GM12891 (cell line): ENCODE measurements around the gene CAMTA1.

Experiments
- PAX5 ChIP-seq: IDR thresholded peaks from 2 replicates; pipeline ENCODE4 v1.6.1; 2011; ENCODE audit warnings: low read length, moderate library complexity, mild to moderate bottlenecking; ENCODE audit not compliant: insufficient read depth, severe bottlenecking
- POLR2A ChIP-seq: IDR thresholded peaks from 2 replicates; pipeline ENCODE4 v1.6.1; 2011; ENCODE audit warnings: low read depth, low read length, control low read depth
- POLR2AphosphoS5 ChIP-seq: IDR thresholded peaks from 2 replicates; pipeline ENCODE4 v1.6.1; 2011; ENCODE audit warnings: low read depth, low read length, control low read depth
- POU2F2 ChIP-seq: IDR thresholded peaks from 2 replicates; pipeline ENCODE4 v1.6.1; 2011; ENCODE audit warnings: low read depth, mild to moderate bottlenecking, control low read depth, low read length, moderate library complexity
- SPI1 ChIP-seq: IDR thresholded peaks from 2 replicates; pipeline ENCODE4 v1.6.1; 2011; ENCODE audit warnings: low read depth, low read length, control low read depth
- TAF1 ChIP-seq: IDR thresholded peaks from 2 replicates; pipeline ENCODE4 v1.6.1; 2011; ENCODE audit warnings: low read depth, low read length, control low read depth

DNA sequence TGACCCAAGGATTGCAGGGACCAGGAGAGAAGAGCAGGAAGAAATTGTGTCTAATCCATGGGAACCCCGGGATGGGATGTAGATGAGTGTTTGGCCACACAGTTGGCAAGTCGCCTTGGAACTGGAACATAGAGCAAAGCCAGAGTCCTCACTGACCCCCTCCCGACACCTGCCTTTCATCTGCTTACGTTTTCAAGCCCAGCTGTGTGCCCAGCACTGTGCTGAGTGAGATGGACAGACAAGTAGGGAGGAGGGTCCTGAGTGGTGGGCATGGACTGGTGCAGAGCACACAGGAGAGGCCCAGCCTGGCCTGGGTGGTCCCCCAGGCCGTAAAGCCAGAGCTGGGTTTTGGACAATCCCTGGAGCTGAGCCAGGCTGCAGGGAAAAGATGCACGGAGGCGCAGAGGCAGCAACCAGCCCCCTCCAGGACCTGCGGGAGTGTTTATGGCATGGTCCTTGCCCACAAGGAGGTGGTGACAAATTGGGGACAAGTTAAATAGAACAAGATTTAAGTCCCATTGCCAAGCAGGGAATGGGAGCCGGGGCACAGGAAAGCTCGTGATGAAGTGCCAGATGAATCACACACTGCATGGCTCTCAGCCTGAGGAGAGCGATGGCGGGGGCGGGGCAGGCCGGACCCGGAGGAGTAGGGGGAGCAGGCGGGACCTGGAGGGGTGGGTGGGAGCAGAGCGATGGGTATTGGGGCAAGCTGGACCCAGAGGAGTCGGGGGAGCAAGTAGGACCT, 828.0 kb downstream of the CAMTA1 start:
- TF ChIP-seq POLR2AphosphoS5 = no peak
- no peak for TF ChIP-seq POLR2A
- TF ChIP-seq TAF1 = no peak
- no peak for TF ChIP-seq SPI1
- TF ChIP-seq POU2F2 = no peak
- no peak for TF ChIP-seq PAX5
